ENCODE results near the gene KLHL40.

DNA sequence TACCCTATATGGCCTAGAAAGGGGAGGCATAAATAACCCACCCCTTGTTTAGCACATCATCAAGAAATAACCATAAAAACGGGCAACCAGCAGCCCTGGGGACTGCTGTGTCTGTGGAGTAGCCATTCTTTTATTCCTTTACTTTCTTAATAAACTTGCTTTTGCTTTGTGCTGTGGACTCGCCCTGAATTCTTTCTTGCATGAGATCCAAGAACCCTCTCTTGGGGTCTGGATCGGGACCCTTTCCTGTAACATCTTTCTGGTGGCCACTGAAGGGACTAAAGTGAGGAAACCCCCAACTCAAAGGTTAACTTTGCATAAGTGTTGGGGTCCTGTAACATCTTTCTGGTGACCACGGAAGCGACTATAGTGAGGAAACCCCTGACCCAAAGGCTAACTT lies 33.0 kb downstream of the KLHL40 start:
- no peak for TF ChIP-seq POLR2A (IDR thresholded peaks at IDR 0.05; ENCODE audit: low read depth, low read length)
- TF ChIP-seq, protein P1, sequence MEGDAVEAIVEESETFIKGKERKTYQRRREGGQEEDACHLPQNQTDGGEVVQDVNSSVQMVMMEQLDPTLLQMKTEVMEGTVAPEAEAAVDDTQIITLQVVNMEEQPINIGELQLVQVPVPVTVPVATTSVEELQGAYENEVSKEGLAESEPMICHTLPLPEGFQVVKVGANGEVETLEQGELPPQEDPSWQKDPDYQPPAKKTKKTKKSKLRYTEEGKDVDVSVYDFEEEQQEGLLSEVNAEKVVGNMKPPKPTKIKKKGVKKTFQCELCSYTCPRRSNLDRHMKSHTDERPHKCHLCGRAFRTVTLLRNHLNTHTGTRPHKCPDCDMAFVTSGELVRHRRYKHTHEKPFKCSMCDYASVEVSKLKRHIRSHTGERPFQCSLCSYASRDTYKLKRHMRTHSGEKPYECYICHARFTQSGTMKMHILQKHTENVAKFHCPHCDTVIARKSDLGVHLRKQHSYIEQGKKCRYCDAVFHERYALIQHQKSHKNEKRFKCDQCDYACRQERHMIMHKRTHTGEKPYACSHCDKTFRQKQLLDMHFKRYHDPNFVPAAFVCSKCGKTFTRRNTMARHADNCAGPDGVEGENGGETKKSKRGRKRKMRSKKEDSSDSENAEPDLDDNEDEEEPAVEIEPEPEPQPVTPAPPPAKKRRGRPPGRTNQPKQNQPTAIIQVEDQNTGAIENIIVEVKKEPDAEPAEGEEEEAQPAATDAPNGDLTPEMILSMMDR (IDR thresholded peaks at IDR 0.05; ENCODE audit: extremely low read depth in 1 of 2, insufficient read depth in 1 of 2, low read depth in 1 of 2, low read length in 2 of 2): no peak
- TF ChIP-seq EZH2 (IDR thresholded peaks at IDR 0.05; ENCODE audit: borderline replicate concordance, low read depth, low read length, severe bottlenecking): no peak
- TF ChIP-seq POLR2AphosphoS5 (IDR thresholded peaks at IDR 0.05; ENCODE audit: insufficient read depth, low read depth, low read length): no peak
- TF ChIP-seq JUN (IDR thresholded peaks at IDR 0.05; ENCODE audit: borderline replicate concordance, insufficient read depth, insufficient read length, low read depth): no peak
- TF ChIP-seq MYC (IDR thresholded peaks at IDR 0.05; ENCODE audit: low read depth, low read length): no peak
- TF ChIP-seq, protein P2, sequence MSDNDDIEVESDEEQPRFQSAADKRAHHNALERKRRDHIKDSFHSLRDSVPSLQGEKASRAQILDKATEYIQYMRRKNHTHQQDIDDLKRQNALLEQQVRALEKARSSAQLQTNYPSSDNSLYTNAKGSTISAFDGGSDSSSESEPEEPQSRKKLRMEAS (IDR thresholded peaks at IDR 0.05; ENCODE audit: insufficient read depth, insufficient read length): no peak
- no peak for TF ChIP-seq FOS (IDR thresholded peaks at IDR 0.05; ENCODE audit: borderline replicate concordance, insufficient read depth, low read length)
- TF ChIP-seq GATA2 (IDR thresholded peaks at IDR 0.05; ENCODE audit: insufficient read depth, insufficient read length, low read depth, low read length): no peak
